ENCODE data around the gene FLT3.

DNA sequence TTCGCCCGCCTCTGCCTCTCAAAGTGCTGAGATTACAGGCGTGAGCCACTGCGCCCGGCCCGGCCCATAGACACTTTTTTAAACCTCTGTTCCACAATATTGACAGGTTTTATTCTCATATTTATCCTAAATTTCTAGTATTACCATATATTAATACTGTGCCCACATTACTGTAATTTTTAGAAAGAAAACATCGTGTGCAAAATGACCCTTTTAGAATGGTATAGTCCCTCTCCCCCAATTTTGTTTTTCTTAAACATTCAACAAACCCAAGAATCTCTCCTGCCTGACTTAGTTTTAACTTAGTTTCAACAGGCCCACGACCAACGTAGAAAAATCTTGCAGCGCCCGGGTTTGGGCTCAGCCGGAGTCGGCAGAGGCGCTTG lies 140.4 kb downstream of the FLT3 start:
- no peak for TF ChIP-seq MEIS2 (IDR thresholded peaks at IDR 0.05; ENCODE audit: partially characterized antibody)
- TF ChIP-seq, protein P1, sequence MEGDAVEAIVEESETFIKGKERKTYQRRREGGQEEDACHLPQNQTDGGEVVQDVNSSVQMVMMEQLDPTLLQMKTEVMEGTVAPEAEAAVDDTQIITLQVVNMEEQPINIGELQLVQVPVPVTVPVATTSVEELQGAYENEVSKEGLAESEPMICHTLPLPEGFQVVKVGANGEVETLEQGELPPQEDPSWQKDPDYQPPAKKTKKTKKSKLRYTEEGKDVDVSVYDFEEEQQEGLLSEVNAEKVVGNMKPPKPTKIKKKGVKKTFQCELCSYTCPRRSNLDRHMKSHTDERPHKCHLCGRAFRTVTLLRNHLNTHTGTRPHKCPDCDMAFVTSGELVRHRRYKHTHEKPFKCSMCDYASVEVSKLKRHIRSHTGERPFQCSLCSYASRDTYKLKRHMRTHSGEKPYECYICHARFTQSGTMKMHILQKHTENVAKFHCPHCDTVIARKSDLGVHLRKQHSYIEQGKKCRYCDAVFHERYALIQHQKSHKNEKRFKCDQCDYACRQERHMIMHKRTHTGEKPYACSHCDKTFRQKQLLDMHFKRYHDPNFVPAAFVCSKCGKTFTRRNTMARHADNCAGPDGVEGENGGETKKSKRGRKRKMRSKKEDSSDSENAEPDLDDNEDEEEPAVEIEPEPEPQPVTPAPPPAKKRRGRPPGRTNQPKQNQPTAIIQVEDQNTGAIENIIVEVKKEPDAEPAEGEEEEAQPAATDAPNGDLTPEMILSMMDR (IDR thresholded peaks at IDR 0.05 in 2 of 3, conservative IDR thresholded peaks at IDR 0.05 in 1 of 3; ENCODE audit: insufficient read depth in 2 of 3, low read depth in 1 of 3, low read length in 3 of 3) = no peak
- TF ChIP-seq ARID1B (IDR thresholded peaks at IDR 0.05) = no peak
- no peak for TF ChIP-seq MAFK (IDR thresholded peaks at IDR 0.05; ENCODE audit: low read length)
- TF ChIP-seq POLR2A (conservative IDR thresholded peaks at IDR 0.05) = no peak
- no peak for TF ChIP-seq SP1 (CRISPR knock-in tag; IDR thresholded peaks at IDR 0.05)
- no peak for TF ChIP-seq ZNF444 (CRISPR knock-in tag; IDR thresholded peaks at IDR 0.05)

Data from K562 (cell line).